DOHH2 (cell line): ENCODE measurements around the gene RAVER1.

Experiments
- EZH2phosphoT487 ChIP-seq: fragments of 200-600 bp; sonication (generic); IDR thresholded peaks from 2 replicates; pipeline ENCODE4 v1.6.1; 2017; ENCODE audit warnings: borderline replicate concordance, mild to moderate bottlenecking, antibody characterized with exemption, low read length, moderate library complexity, mixed read lengths
- TF ChIP-seq, protein P1 (sequence below): fragments of 200-600 bp; sonication (generic); IDR thresholded peaks from one replicate; pipeline ENCODE4 v1.5.1; 2014; ENCODE audit warnings: antibody characterized with exemption, mild to moderate bottlenecking, low read depth, low read length; ENCODE audit not compliant: poor library complexity, severe bottlenecking

DNA sequence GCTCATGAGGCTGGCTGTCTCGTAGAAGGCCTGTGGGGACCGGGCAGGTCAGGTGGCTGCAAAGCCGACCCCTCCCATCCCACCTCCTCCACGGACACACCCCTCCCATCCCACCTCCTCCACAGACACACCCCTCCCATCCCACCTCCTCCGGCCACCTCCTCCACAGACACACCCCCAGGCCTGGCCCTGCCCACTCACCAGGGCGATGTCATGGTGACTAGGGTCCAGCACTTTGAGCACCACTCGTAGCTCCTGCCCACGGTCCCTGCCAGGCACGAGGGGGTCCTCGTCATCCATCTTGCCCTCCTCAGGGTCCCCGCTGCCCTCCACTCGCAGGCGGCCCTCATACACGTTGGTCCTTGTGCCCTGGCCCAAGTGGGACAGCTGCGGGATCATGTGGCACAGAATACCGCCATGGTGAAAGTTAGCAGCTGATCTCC is 28.3 kb upstream of the RAVER1 start:
- TF ChIP-seq, protein P1, sequence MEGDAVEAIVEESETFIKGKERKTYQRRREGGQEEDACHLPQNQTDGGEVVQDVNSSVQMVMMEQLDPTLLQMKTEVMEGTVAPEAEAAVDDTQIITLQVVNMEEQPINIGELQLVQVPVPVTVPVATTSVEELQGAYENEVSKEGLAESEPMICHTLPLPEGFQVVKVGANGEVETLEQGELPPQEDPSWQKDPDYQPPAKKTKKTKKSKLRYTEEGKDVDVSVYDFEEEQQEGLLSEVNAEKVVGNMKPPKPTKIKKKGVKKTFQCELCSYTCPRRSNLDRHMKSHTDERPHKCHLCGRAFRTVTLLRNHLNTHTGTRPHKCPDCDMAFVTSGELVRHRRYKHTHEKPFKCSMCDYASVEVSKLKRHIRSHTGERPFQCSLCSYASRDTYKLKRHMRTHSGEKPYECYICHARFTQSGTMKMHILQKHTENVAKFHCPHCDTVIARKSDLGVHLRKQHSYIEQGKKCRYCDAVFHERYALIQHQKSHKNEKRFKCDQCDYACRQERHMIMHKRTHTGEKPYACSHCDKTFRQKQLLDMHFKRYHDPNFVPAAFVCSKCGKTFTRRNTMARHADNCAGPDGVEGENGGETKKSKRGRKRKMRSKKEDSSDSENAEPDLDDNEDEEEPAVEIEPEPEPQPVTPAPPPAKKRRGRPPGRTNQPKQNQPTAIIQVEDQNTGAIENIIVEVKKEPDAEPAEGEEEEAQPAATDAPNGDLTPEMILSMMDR, result no peak
- TF ChIP-seq EZH2phosphoT487, result no peak
